ENCODE results near the gene CSRP2.
A peak's percentile ranks its signal among the peaks of the same experiment; 100 is the strongest.

Gene CSRP2

DNA sequence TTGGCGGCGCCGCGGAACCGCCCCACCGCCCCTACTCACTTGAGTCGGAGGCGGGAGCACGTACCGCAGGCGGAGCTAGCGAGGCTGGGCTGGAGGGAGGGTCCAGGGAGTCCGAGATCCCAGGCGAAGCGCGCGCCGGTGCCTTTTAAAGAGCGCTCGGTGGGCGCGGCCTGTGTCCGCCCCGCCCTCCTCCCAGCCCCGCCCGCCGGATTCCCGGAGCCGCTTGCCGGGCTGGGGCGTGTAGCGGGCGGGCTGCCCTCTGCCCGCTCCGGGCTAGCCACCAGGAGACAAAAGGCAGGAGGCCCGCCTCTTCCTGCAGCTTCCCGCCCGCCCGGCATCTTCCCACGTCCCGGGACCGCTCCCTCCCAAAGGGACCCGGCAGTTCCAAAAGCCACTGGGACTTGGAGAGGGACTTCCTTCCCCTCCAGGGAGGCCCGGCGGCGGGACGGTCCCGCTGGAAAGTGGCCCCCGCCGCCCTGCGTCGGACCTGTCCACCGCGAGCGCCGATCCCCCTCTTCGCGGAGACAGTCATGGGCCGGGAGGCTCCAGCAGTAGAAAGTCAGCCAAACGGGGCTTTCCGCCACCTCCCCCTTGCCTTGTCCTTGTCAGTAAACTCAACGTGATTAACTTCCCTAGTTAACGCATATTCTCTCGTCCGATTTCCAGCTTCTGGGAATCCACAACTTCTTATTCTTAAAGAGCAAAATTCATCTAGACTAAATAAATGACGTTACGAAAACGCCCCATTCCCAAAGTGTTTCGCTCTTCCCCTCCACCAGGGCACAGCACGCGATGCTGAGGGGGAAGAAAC, at the start of gene CSRP2:
CSRP2 (minus strand) TSS at position 121 of the 811 bp plus-strand sequence. CDS start 12,759 bp downstream, outside the sequence.
- peak within 1 kb of the TSS; percentile 61 to 76 for H3K4me3 ChIP-seq (ENCODE audit: low read length in 2 of 2)
- H3K27me3 ChIP-seq (ENCODE audit: control insufficient read depth in 2 of 2, insufficient read depth in 2 of 2, low read length in 2 of 2), result peaks cover 15 to 30% of the 10 kb centered on the region in 2 donors
- H3K9me3 ChIP-seq (ENCODE audit: control insufficient read depth in 2 of 2, low read length in 2 of 2), result no peaks in the 10 kb centered on the region
- no peaks in the 10 kb centered on the region for H3K36me3 ChIP-seq (ENCODE audit: control insufficient read depth in 2 of 2, insufficient read depth in 2 of 2, low read length in 2 of 2)
- H3K27ac ChIP-seq (ENCODE audit: low read depth in 2 of 2, low read length in 2 of 2), result peak within 1 kb of the TSS; percentile 70 to 75
- peaks cover 0 to 8% of the 10 kb centered on the region in 2 donors for H3K4me1 ChIP-seq (ENCODE audit: control insufficient read depth in 2 of 2, insufficient read depth in 2 of 2, low read length in 2 of 2)
- H3K9ac ChIP-seq (ENCODE audit: low read depth in 1 of 2, low read length in 2 of 2), result peak within 1 kb of the TSS; percentile 43 to 61

GRCh38 chr12:76927170-76927784, 48.5 kb upstream of the CSRP2 start:
- Histone ChIP-seq H3K9ac (ENCODE audit: low read depth in 1 of 2, low read length in 2 of 2) (no peak overlapping the region), H3K9me3 (ENCODE audit: control insufficient read depth in 2 of 2, low read length in 2 of 2) (no peaks in the 10 kb centered on the region), H3K36me3 (ENCODE audit: control insufficient read depth in 2 of 2, insufficient read depth in 2 of 2, low read length in 2 of 2) (no peaks in the 10 kb centered on the region), H3K27me3 (ENCODE audit: control insufficient read depth in 2 of 2, insufficient read depth in 2 of 2, low read length in 2 of 2) (no peaks in the 10 kb centered on the region), H3K4me1 (ENCODE audit: control insufficient read depth in 2 of 2, insufficient read depth in 2 of 2, low read length in 2 of 2) (no peaks in the 10 kb centered on the region), H3K4me3 (ENCODE audit: low read length in 2 of 2) (no peak overlapping the region), H3K27ac (ENCODE audit: low read depth in 2 of 2, low read length in 2 of 2) (no peak overlapping the region)

GRCh38 chr12:76925135-76925534, 46.3 kb upstream of the CSRP2 start:
- Histone ChIP-seq H3K4me3 (ENCODE audit: low read length in 2 of 2) (no peak overlapping the region), H3K9ac (ENCODE audit: low read depth in 1 of 2, low read length in 2 of 2) (no peak overlapping the region), H3K9me3 (ENCODE audit: control insufficient read depth in 2 of 2, low read length in 2 of 2) (no peaks in the 10 kb centered on the region), H3K27me3 (ENCODE audit: control insufficient read depth in 2 of 2, insufficient read depth in 2 of 2, low read length in 2 of 2) (no peaks in the 10 kb centered on the region), H3K4me1 (ENCODE audit: control insufficient read depth in 2 of 2, insufficient read depth in 2 of 2, low read length in 2 of 2) (no peaks in the 10 kb centered on the region), H3K36me3 (ENCODE audit: control insufficient read depth in 2 of 2, insufficient read depth in 2 of 2, low read length in 2 of 2) (no peaks in the 10 kb centered on the region), H3K27ac (ENCODE audit: low read depth in 2 of 2, low read length in 2 of 2) (no peak overlapping the region)

- Histone ChIP-seq H3K27me3 (ENCODE audit: control insufficient read depth in 2 of 2, insufficient read depth in 2 of 2, low read length in 2 of 2) (no peaks in the 10 kb centered on the region), H3K4me1 (ENCODE audit: control insufficient read depth in 2 of 2, insufficient read depth in 2 of 2, low read length in 2 of 2) (no peaks in the 10 kb centered on the region), H3K36me3 (ENCODE audit: control insufficient read depth in 2 of 2, insufficient read depth in 2 of 2, low read length in 2 of 2) (no peaks in the 10 kb centered on the region), H3K27ac (ENCODE audit: low read depth in 2 of 2, low read length in 2 of 2) (no peak overlapping the region), H3K4me3 (ENCODE audit: low read length in 2 of 2) (no peak overlapping the region), H3K9ac (ENCODE audit: low read depth in 1 of 2, low read length in 2 of 2) (no peak overlapping the region), H3K9me3 (ENCODE audit: control insufficient read depth in 2 of 2, low read length in 2 of 2) (no peaks in the 10 kb centered on the region)
Observed at GRCh38 chr12:76922866-76923265, 44.0 kb upstream of the CSRP2 start.

GRCh38 chr12:76921891-76922664, 43.3 kb upstream of the CSRP2 start:
- H3K9me3 ChIP-seq (ENCODE audit: control insufficient read depth in 2 of 2, low read length in 2 of 2), result no peaks in the 10 kb centered on the region
- H3K4me1 ChIP-seq (ENCODE audit: control insufficient read depth in 2 of 2, insufficient read depth in 2 of 2, low read length in 2 of 2), result no peaks in the 10 kb centered on the region
- no peak overlapping the region for H3K27ac ChIP-seq (ENCODE audit: low read depth in 2 of 2, low read length in 2 of 2)
- no peaks in the 10 kb centered on the region for H3K27me3 ChIP-seq (ENCODE audit: control insufficient read depth in 2 of 2, insufficient read depth in 2 of 2, low read length in 2 of 2)
- no peaks in the 10 kb centered on the region for H3K36me3 ChIP-seq (ENCODE audit: control insufficient read depth in 2 of 2, insufficient read depth in 2 of 2, low read length in 2 of 2)
- H3K4me3 ChIP-seq (ENCODE audit: low read length in 2 of 2), result no peak overlapping the region
- no peak overlapping the region for H3K9ac ChIP-seq (ENCODE audit: low read depth in 1 of 2, low read length in 2 of 2)

DNA sequence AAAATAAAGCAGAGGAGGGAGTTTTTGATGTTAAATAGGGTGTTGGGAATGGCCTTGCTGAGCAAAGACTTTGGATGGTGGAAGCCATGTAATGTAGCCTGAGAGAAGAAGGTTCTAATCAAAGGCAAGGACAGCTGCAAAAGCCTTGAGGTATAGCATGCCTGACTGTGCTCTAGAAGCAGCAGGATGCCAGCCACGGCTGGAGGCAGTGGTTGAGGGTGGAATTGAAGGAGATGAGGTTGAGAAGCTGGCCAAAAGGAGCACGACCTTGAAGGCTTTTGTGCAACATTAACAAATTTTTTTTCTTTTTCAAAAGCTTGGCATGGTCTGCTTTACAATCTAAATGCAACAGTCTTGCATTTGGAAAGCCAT, 42.3 kb upstream of the CSRP2 start:
- no peaks in the 10 kb centered on the region for H3K27me3 ChIP-seq (ENCODE audit: control insufficient read depth in 2 of 2, insufficient read depth in 2 of 2, low read length in 2 of 2)
- no peaks in the 10 kb centered on the region for H3K4me1 ChIP-seq (ENCODE audit: control insufficient read depth in 2 of 2, insufficient read depth in 2 of 2, low read length in 2 of 2)
- no peaks in the 10 kb centered on the region for H3K36me3 ChIP-seq (ENCODE audit: control insufficient read depth in 2 of 2, insufficient read depth in 2 of 2, low read length in 2 of 2)
- H3K9me3 ChIP-seq (ENCODE audit: control insufficient read depth in 2 of 2, low read length in 2 of 2), result no peaks in the 10 kb centered on the region
- no peak overlapping the region for H3K27ac ChIP-seq (ENCODE audit: low read depth in 2 of 2, low read length in 2 of 2)
- H3K4me3 ChIP-seq (ENCODE audit: low read length in 2 of 2), result no peak overlapping the region
- no peak overlapping the region for H3K9ac ChIP-seq (ENCODE audit: low read depth in 1 of 2, low read length in 2 of 2)

DNA sequence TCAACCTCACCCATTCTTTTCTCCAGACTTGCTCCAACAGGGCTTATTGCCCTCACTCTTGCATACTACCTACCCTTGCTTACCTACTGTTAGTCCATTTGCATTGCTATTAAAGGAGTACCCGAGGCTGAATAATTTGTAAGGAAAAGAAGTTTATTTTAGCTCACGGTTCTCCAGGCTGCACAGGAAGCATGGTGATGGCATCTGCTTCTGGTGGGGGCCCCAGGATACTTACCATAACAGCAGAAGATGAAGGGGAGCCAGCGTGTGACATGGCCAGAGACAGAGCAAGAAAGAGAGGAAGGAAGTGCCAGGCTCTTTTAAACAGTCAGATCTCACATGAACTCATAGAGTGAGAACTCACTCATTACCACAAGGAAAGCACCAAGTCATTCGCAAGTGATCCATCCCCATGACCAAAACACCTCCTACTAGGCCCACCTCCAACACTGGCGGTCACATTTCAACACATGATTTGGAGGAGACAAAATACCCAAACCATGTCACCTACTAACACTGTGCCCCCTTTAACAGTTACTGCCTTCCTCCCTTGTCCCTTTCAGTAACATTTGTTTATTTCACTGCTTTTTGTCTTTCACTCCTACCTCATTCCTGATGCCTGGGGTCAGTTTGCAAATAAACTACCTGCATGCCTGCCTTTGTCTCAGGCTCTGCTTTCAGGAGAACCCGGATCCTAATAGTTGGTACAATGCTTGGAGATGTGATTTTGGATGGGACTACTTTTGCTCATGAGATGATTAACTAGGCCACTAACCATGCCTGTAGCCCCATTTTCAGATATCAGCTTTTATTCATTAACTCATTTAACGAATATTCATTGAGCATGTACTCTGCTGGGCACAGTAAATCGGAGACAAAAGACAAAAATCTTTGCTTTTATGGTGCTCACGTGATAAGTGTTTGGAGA, 41.6 kb upstream of the CSRP2 start:
- Histone ChIP-seq H3K9me3 (ENCODE audit: control insufficient read depth in 2 of 2, low read length in 2 of 2) (no peaks in the 10 kb centered on the region), H3K4me3 (ENCODE audit: low read length in 2 of 2) (no peak overlapping the region), H3K27ac (ENCODE audit: low read depth in 2 of 2, low read length in 2 of 2) (no peak overlapping the region), H3K4me1 (ENCODE audit: control insufficient read depth in 2 of 2, insufficient read depth in 2 of 2, low read length in 2 of 2) (no peaks in the 10 kb centered on the region), H3K9ac (ENCODE audit: low read depth in 1 of 2, low read length in 2 of 2) (no peak overlapping the region), H3K36me3 (ENCODE audit: control insufficient read depth in 2 of 2, insufficient read depth in 2 of 2, low read length in 2 of 2) (no peaks in the 10 kb centered on the region), H3K27me3 (ENCODE audit: control insufficient read depth in 2 of 2, insufficient read depth in 2 of 2, low read length in 2 of 2) (no peaks in the 10 kb centered on the region)

- Histone ChIP-seq H3K36me3 (ENCODE audit: control insufficient read depth in 2 of 2, insufficient read depth in 2 of 2, low read length in 2 of 2) (no peaks in the 10 kb centered on the region), H3K4me3 (ENCODE audit: low read length in 2 of 2) (no peak overlapping the region), H3K27ac (ENCODE audit: low read depth in 2 of 2, low read length in 2 of 2) (no peak overlapping the region), H3K4me1 (ENCODE audit: control insufficient read depth in 2 of 2, insufficient read depth in 2 of 2, low read length in 2 of 2) (no peaks in the 10 kb centered on the region), H3K9me3 (ENCODE audit: control insufficient read depth in 2 of 2, low read length in 2 of 2) (no peaks in the 10 kb centered on the region), H3K27me3 (ENCODE audit: control insufficient read depth in 2 of 2, insufficient read depth in 2 of 2, low read length in 2 of 2) (no peaks in the 10 kb centered on the region), H3K9ac (ENCODE audit: low read depth in 1 of 2, low read length in 2 of 2) (no peak overlapping the region)
Observed at GRCh38 chr12:76919383-76920171, 40.8 kb upstream of the CSRP2 start.

DNA sequence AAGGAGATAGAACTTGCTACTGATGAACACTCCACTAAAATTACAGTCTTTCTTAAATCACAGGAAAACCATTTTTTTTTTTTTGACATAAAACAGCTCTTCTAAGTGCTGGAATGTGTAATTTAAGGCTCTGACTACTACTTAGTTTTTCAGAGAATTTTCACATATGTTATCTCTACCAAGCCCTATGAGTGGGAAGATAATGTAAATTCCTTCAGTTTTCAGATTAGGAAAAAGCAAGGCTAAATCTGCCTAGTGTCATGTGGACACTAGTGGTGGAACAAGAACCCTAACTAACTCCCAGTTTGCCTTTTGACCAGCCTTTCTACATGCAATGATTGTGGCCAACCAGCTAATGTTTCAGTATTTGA, 37.3 kb upstream of the CSRP2 start:
- H3K9ac ChIP-seq (ENCODE audit: low read depth in 1 of 2, low read length in 2 of 2), result no peak overlapping the region
- no peaks in the 10 kb centered on the region for H3K9me3 ChIP-seq (ENCODE audit: control insufficient read depth in 2 of 2, low read length in 2 of 2)
- no peak overlapping the region for H3K27ac ChIP-seq (ENCODE audit: low read depth in 2 of 2, low read length in 2 of 2)
- no peaks in the 10 kb centered on the region for H3K27me3 ChIP-seq (ENCODE audit: control insufficient read depth in 2 of 2, insufficient read depth in 2 of 2, low read length in 2 of 2)
- H3K36me3 ChIP-seq (ENCODE audit: control insufficient read depth in 2 of 2, insufficient read depth in 2 of 2, low read length in 2 of 2), result no peaks in the 10 kb centered on the region
- no peak overlapping the region for H3K4me3 ChIP-seq (ENCODE audit: low read length in 2 of 2)
- no peaks in the 10 kb centered on the region for H3K4me1 ChIP-seq (ENCODE audit: control insufficient read depth in 2 of 2, insufficient read depth in 2 of 2, low read length in 2 of 2)

Data from mucosa of rectum (tissue), 2 donors.